Right lobe of liver (tissue), 6 donors: ENCODE data around the gene SPCS1. TPM values are rescaled to one million over a fixed set of nuclear protein-coding genes. Genes with fewer than 3 reads are reported as not detected.

ENCODE experiments used
- ATAC-seq, 4 donors: fragments of 200-7000 bp; cut with Tn5 transposase; one replicate each; pipeline ENCODE4 v1.9.1; 2020; ENCODE audit warnings: mild to moderate bottlenecking in 4 of 4, moderate library complexity in 4 of 4
- DNase-seq, 3 donors: peaks; one replicate each; pipeline ENCODE4 v3.0.0-alpha.2; 2020
- H3K27ac ChIP-seq, 3 donors: fragments of 200-600 bp; one replicate each; pipeline ENCODE4 v1.8.0; 2022
- H3K27me3 ChIP-seq, 2 donors: fragments of 200-600 bp; one replicate each; pipeline ENCODE4 v1.8.0; 2022
- H3K36me3 ChIP-seq, 4 donors: fragments of 200-600 bp; sonication (generic) in 1 of 4; one replicate each; pipeline versions ENCODE4 v1.5.1 to v1.8.0; 2017 to 2022; ENCODE audit warnings: control low read depth in 1 of 4
- H3K4me1 ChIP-seq, 4 donors: fragments of 200-600 bp; sonication (generic) in 1 of 4; one replicate each; pipeline versions ENCODE4 v1.5.1 to v1.8.0; 2017 to 2022; ENCODE audit warnings: control low read depth in 1 of 4
- H3K4me3 ChIP-seq, 3 donors: fragments of 200-600 bp; one replicate each; pipeline ENCODE4 v1.8.0; 2022
- H3K9me3 ChIP-seq, 4 donors: fragments of 200-600 bp; sonication (generic) in 1 of 4; one replicate each; pipeline versions ENCODE4 v1.5.1 to v1.8.0; 2017 to 2022; ENCODE audit warnings: control low read depth in 1 of 4
- POLR2A ChIP-seq: fragments of 450-650 bp; IDR thresholded peaks from one replicate; pipeline ENCODE4 v1.6.1; 2017; ENCODE audit warnings: antibody characterized with exemption, mild to moderate bottlenecking
- WGBS: methylation state at CpG from one replicate; pipeline ENCODE4 v1.1.6; 2018; ENCODE audit warnings: low coverage, low lambda C conversion rate; ENCODE audit not compliant: insufficient coverage; ENCODE audit errors: missing lambda C conversion rate; 5-methylcytosine and 5-hydroxymethylcytosine counted together
- intact Hi-C, 2 donors: fragments of 100-400 bp; cut with DNase I; formaldehyde crosslinking; loops; one replicate each; pipeline versions ENCODE4 v1.11.2 to v1.14.1; 2022
- small RNA-seq, 2 experiments: library from RNA; depleted of rRNA; stranded (forward); fragments of <200 nt; gene quantifications; one replicate each; pipeline ENCODE3, GENCODE V24; 2016
- total RNA-seq, 6 experiments: library from RNA; depleted of rRNA in 2 of 6; stranded (reverse); fragments of >200 nt in 2 of 6; fragmentation: NEBNext Ultra II Directional in 3 of 6; extraction: Animal tissue kit (Norgen Biotek cat#: 25700) in 3 of 6; gene quantifications; one replicate each; pipeline versions ENCODE4 v1.1.0 to v1.2.4, GENCODE V29; 2016 to 2023
- TF ChIP-seq, protein P1 (sequence below), 4 donors: fragments of 200-600 bp in 3 of 4; fragments of 450-650 bp in 1 of 4; IDR thresholded peaks; one replicate each; pipeline versions ENCODE4 v1.5.1 to v1.8.0; 2016 to 2022; ENCODE audit warnings: antibody characterized with exemption in 4 of 4, mild to moderate bottlenecking in 2 of 4
- donor health status: DM: no; HTN: yes; CAD: no.
- donor health status: DM: no; HTN: no; CAD: no.
- donor health status: DM: no; HTN: no; CAD: no.
- donor health status: DM: no; HTN: yes; CAD: no.
- donor health status: DM: no; HTN: yes; CAD: no.

Gene SPCS1
- total RNA-seq, 6 experiments from 2014 or later: 60.7 to 193 (median 94.1) TPM

DNA sequence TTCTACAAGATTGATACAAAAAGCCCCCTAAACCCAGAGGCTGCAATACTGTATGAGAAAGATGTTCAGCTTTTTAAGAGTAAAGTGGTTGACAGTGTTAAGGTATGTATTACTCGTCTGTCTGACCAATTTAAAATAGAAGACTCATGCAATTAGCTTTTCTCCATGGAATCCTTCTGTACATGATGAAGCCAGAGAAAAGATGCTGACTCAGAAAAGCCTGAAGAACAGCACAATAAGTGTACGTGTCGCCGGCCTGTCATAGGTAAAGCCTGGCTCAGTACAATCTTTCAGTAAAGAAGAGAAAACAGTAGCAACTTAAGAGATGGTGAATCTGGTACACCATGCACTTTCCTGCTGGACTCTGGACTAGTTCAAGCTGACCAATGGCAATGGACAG, 48.5 kb downstream of the SPCS1 start:
- H3K9me3 ChIP-seq: no peaks in the 10 kb centered on the region
- DNase-seq: no peak
- no peak for ATAC-seq
- no peak for TF ChIP-seq POLR2A
- TF ChIP-seq, protein P1, sequence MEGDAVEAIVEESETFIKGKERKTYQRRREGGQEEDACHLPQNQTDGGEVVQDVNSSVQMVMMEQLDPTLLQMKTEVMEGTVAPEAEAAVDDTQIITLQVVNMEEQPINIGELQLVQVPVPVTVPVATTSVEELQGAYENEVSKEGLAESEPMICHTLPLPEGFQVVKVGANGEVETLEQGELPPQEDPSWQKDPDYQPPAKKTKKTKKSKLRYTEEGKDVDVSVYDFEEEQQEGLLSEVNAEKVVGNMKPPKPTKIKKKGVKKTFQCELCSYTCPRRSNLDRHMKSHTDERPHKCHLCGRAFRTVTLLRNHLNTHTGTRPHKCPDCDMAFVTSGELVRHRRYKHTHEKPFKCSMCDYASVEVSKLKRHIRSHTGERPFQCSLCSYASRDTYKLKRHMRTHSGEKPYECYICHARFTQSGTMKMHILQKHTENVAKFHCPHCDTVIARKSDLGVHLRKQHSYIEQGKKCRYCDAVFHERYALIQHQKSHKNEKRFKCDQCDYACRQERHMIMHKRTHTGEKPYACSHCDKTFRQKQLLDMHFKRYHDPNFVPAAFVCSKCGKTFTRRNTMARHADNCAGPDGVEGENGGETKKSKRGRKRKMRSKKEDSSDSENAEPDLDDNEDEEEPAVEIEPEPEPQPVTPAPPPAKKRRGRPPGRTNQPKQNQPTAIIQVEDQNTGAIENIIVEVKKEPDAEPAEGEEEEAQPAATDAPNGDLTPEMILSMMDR (IDR thresholded peaks at IDR 0.05): no peak
- WGBS: 98% methylated on average over 4 of the region's 4 CpGs
- H3K27ac ChIP-seq: no peak overlapping the region
- H3K36me3 ChIP-seq: peaks cover 0 to 59% (median 20%) of the 10 kb centered on the region in 4 donors
- H3K4me3 ChIP-seq: no peak overlapping the region
- H3K4me1 ChIP-seq: peaks cover 0 to 11% (median 0%) of the 10 kb centered on the region in 4 donors
- H3K27me3 ChIP-seq: no peaks in the 10 kb centered on the region
- intact Hi-C loops: no loop called here

DNA sequence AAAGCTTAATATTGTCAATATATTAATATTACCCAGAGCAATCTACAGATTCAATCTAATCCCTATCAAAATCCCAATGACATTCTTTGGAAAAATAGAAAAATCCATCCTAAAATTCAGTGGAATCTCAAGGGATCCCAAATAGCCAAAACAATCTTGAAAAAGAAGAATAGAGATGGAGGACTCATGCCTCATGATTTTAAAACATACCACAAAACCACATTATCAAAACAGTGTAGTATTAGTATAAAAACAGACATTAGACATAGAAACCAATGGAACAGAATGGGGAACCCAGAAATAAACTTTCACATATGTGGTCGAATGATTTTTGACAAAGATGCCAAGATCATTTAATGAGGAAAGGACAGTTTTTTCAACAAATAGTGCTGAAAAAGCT, 50.2 kb downstream of the SPCS1 start:
- Histone ChIP-seq H3K27ac (no peak overlapping the region), H3K4me3 (no peak overlapping the region), H3K4me1 (peaks cover 0 to 11% (median 0%) of the 10 kb centered on the region in 4 donors), H3K36me3 (peaks cover 0 to 56% (median 14%) of the 10 kb centered on the region in 4 donors), H3K27me3 (no peaks in the 10 kb centered on the region), H3K9me3 (no peaks in the 10 kb centered on the region)
- ATAC-seq: no peak
- DNase-seq: no peak
- intact Hi-C loops: no loop called here
- 78% methylated on average over 1 of the region's 1 CpG for WGBS
- TF ChIP-seq POLR2A: no peak
- TF ChIP-seq, protein P1 (IDR thresholded peaks at IDR 0.05): no peak

Small RNA genes within 50 kb of the gene (small RNA-seq; reads per million reads assigned to genes)
- gene AC006254.2 (0 reads per million in 2 experiments), gene RF00569 (20,999 to 23,560 reads per million in 2 experiments), gene RF01183 (0 reads per million in 2 experiments), gene SNORD19 (0 reads per million in 2 experiments), gene SNORD19B (0 reads per million in 2 experiments), gene SNORD69 (2,657 to 2,747 reads per million in 2 experiments)

Other genes with a start within 250 kb of the SPCS1 start
- gene STAB1, start 210.8 kb upstream of the SPCS1 start, total RNA-seq: 100 to 1,000 TPM in 3 of 6 experiments, 10 to 100 TPM in 3; 60.7 to 268 (median 92.5) TPM
- 10 to 100 TPM in 1 of 6 experiments, 1 to 10 TPM in 5; 1.1 to 12.5 (median 3.9) TPM for gene NT5DC2, start 172.2 kb upstream of the SPCS1 start, total RNA-seq
- 1 to 10 TPM in 5 of 6 experiments, under 1 TPM in 1; 0.81 to 8.3 (median 4.3) TPM for gene UQCC5, start 169.5 kb upstream of the SPCS1 start, total RNA-seq
- gene PBRM1, start 20.2 kb upstream of the SPCS1 start, total RNA-seq: 10 to 100 TPM; 17.1 to 36.4 (median 27.2) TPM
- gene GNL3, start 20.1 kb upstream of the SPCS1 start, total RNA-seq: 10 to 100 TPM; 20.0 to 86.2 (median 41.7) TPM
- 10 to 100 TPM; 23.0 to 63.1 (median 46.9) TPM for gene GLT8D1, start 315 bp upstream of the SPCS1 start, total RNA-seq
- gene NEK4, start 64.8 kb downstream of the SPCS1 start, total RNA-seq: 10 to 100 TPM in 5 of 6 experiments, 1 to 10 TPM in 1; 7.3 to 18.9 (median 14.8) TPM
- gene ITIH1, start 71.5 kb downstream of the SPCS1 start, total RNA-seq: 1,000 to 10,000 TPM in 4 of 6 experiments, 100 to 1,000 TPM in 2; 376 to 1,846 (median 1,201) TPM
- gene ITIH3, start 88.7 kb downstream of the SPCS1 start, total RNA-seq: 1,000 to 10,000 TPM in 3 of 6 experiments, 100 to 1,000 TPM in 3; 742 to 1,822 (median 982) TPM
- 1,000 to 10,000 TPM; 1,573 to 4,137 (median 3,531) TPM for gene ITIH4, start 124.6 kb downstream of the SPCS1 start, total RNA-seq
- 1 to 10 TPM in 3 of 6 experiments, under 1 TPM in 1, not detected in 2; 0.59 to 9.9 (median 5.7) TPM for gene MUSTN1, start 128.9 kb downstream of the SPCS1 start, total RNA-seq
- 10 to 100 TPM; 17.4 to 48.5 (median 33.8) TPM for gene STIMATE, start 191.4 kb downstream of the SPCS1 start, total RNA-seq